Activated CD8-positive, alpha-beta memory T cell treated with anti-CD3 and anti-CD28 coated beads for 48 hours (primary cell): ENCODE results near the gene TMC7.
"Not testable (repeated sequence)": the region's sequence is repeated elsewhere in the genome, so short reads cannot be mapped to it uniquely, and the experiment has no call there.

Experiments
- DNase-seq, 3 experiments: peaks; one replicate each; pipeline ENCODE4 v3.0.0-alpha.2; 2020; ENCODE audit warnings: low read depth in 2 of 3, low spot score in 2 of 3

TMC7 gene

GRCh38 chr16:18979936-18980335 lies 3.8 kb upstream of the TMC7 start:
- DNase-seq: no peak

GRCh38 chr16:18984435-18985005 lies 786 bp downstream of the TMC7 start:
- no peak for DNase-seq

- DNase-seq: not testable (repeated sequence)
These were observed 1.5 kb downstream of the TMC7 start for GRCh38 chr16:18985256-18985655.

- not testable (repeated sequence) for DNase-seq
These were observed 8.0 kb downstream of the TMC7 start for GRCh38 chr16:18991731-18992130.

GRCh38 chr16:18993531-18993930 lies 9.8 kb downstream of the TMC7 start:
- DNase-seq: not testable (repeated sequence)

GRCh38 chr16:18994181-18994580 lies 10.4 kb downstream of the TMC7 start:
- DNase-seq: not testable (repeated sequence)

- DNase-seq: not testable (repeated sequence)
These were observed 11.7 kb downstream of the TMC7 start for GRCh38 chr16:18995406-18995805.

GRCh38 chr16:18996536-18996935 lies 12.8 kb downstream of the TMC7 start:
- DNase-seq: not testable (repeated sequence)

- DNase-seq: not testable (repeated sequence)
These were observed 13.3 kb downstream of the TMC7 start for GRCh38 chr16:18997001-18997400.

GRCh38 chr16:18999045-18999393 lies 15.3 kb downstream of the TMC7 start:
- no peak for DNase-seq

GRCh38 chr16:19001788-19002187 lies 18.1 kb downstream of the TMC7 start:
- DNase-seq: no peak

GRCh38 chr16:19003935-19004334 lies 20.2 kb downstream of the TMC7 start:
- no peak for DNase-seq

- no peak for DNase-seq
These were observed 22.1 kb downstream of the TMC7 start for GRCh38 chr16:19005561-19006445.

GRCh38 chr16:19006446-19007315 lies 22.9 kb downstream of the TMC7 start:
- no peak for DNase-seq

GRCh38 chr16:19008245-19009169 lies 24.8 kb downstream of the TMC7 start:
- DNase-seq: no peak

GRCh38 chr16:19011169-19011731 lies 27.5 kb downstream of the TMC7 start:
- DNase-seq: no peak

- no peak for DNase-seq
These were observed 30.7 kb downstream of the TMC7 start for GRCh38 chr16:19014461-19014860.

- DNase-seq: no peak
These were observed 33.4 kb downstream of the TMC7 start for GRCh38 chr16:19017179-19017578.

GRCh38 chr16:19020689-19021088 lies 37.0 kb downstream of the TMC7 start:
- no peak for DNase-seq

- no peak for DNase-seq
These were observed 38.0 kb downstream of the TMC7 start for GRCh38 chr16:19021747-19022146.
